ENCODE results near the gene NF2.

NF2 gene

GRCh38 chr22:29733362-29734201 is 130.1 kb downstream of the NF2 start:
- TF ChIP-seq CTCF (IDR thresholded peaks at IDR 0.05; ENCODE audit: low read depth, low read length): no peak
- no peaks in the 10 kb centered on the region for H3K9me3 ChIP-seq
- H3K4me3 ChIP-seq (ENCODE audit: low read depth, low read length): peak overlapping the region; percentile 31
- peaks cover 19% of the 10 kb centered on the region for H3K4me1 ChIP-seq
- no peaks in the 10 kb centered on the region for H3K36me3 ChIP-seq
- peak; percentile 94 for DNase-seq
- no peaks in the 10 kb centered on the region for H3K27me3 ChIP-seq

- no peak for TF ChIP-seq CTCF (IDR thresholded peaks at IDR 0.05; ENCODE audit: low read depth, low read length)
Measured at GRCh38 chr22:29734406-29734805, 131.0 kb downstream of the NF2 start.

GRCh38 chr22:29734838-29735237 is 131.4 kb downstream of the NF2 start:
- peaks cover 19% of the 10 kb centered on the region for H3K4me1 ChIP-seq
- no peaks in the 10 kb centered on the region for H3K9me3 ChIP-seq
- DNase-seq: no peak
- no peak overlapping the region for H3K4me3 ChIP-seq (ENCODE audit: low read depth, low read length)
- no peak for TF ChIP-seq CTCF (IDR thresholded peaks at IDR 0.05; ENCODE audit: low read depth, low read length)
- H3K27me3 ChIP-seq: no peaks in the 10 kb centered on the region
- peaks cover 5% of the 10 kb centered on the region for H3K36me3 ChIP-seq

More at GRCh38 chr22:29734406-29734805, 131.0 kb downstream of the NF2 start:
- Histone ChIP-seq H3K9me3 (no peaks in the 10 kb centered on the region), H3K4me3 (ENCODE audit: low read depth, low read length) (peak overlapping the region; percentile 31), H3K36me3 (peaks cover 4% of the 10 kb centered on the region), H3K27me3 (no peaks in the 10 kb centered on the region), H3K4me1 (peaks cover 19% of the 10 kb centered on the region)
- DNase-seq: no peak

DNA sequence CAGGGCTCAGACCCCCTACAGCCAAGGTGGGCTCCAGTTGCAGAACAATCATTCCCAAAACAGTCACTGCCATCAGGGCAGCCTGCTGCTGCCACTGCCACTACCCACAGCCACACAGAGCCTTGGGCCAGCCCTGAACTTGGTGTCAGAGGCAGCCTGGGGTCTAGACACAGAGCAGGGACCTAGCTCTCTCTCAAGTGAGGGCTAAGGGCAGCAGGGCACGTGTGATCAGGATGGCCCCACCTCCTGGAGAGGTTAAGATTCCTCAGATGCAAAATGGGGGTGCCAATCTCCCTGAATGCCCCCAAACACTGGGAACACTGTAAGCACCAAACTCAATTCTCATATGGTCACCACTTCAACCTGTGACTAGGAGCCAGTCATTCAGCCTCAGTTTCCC is 132.0 kb downstream of the NF2 start:
- no peak for TF ChIP-seq CTCF (IDR thresholded peaks at IDR 0.05; ENCODE audit: low read depth, low read length)
- H3K4me3 ChIP-seq (ENCODE audit: low read depth, low read length): no peak overlapping the region
- H3K9me3 ChIP-seq: no peaks in the 10 kb centered on the region
- H3K4me1 ChIP-seq: peaks cover 19% of the 10 kb centered on the region
- no peaks in the 10 kb centered on the region for H3K27me3 ChIP-seq
- H3K36me3 ChIP-seq: peaks cover 7% of the 10 kb centered on the region
- no peak for DNase-seq

DNA sequence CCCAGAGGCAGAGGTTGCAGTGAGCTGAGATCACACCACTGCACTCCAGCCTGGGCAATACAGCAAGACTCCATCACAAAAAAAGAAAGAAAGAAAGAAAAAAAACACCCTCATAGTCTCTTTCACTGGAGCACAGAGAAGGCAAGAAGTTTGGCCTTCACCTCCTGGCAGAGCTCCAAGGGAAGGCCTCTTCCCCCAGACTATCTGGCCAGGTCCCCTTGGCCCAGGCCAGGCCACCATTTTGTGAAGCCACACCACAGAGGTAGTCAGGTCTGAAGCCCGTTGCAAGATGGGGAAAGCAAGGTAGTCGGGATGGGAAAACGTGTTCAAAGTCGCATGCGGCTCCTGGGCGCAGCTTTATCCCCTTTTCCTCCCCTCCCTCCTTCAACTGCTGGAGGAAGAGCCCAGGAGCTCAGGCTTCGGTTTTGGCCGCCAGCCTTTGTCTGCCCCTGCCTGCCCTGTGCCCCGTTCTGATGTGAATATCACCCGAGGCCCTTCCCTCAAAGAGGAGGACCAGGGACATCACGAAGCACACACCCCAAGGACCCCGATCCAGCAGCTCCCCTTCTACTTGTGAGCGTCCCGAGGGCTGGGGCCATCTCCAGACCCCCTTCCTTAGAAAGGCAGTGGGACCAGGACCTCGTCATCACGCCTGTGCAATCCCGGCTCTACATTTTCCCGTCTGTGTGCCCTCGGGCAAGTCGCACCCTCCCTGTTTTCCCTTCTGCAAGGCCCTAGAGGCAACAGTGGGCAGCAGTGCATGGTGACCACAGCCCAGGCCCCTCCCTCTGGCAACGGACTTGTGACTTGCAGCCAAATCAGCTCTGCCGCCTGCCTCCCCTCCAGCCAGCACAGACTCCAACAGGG is 134.1 kb downstream of the NF2 start:
- no peaks in the 10 kb centered on the region for H3K27me3 ChIP-seq
- TF ChIP-seq CTCF (IDR thresholded peaks at IDR 0.05; ENCODE audit: low read depth, low read length): no peak
- no peak for DNase-seq
- no peaks in the 10 kb centered on the region for H3K9me3 ChIP-seq
- no peak overlapping the region for H3K4me3 ChIP-seq (ENCODE audit: low read depth, low read length)
- peaks cover 8% of the 10 kb centered on the region for H3K36me3 ChIP-seq
- H3K4me1 ChIP-seq: peaks cover 19% of the 10 kb centered on the region

All from BE2C (cell line).